RCC 7860 (cell line): Measurements from ENCODE around the gene AGPS.
A peak's percentile ranks its signal among the peaks of the same experiment; 100 is the strongest.
"Not testable (repeated sequence)": the region's sequence is repeated elsewhere in the genome, so short reads cannot be mapped to it uniquely, and the experiment has no call there.

Experiments
- DNase-seq: peaks from one replicate; pipeline ENCODE4 v3.0.0-alpha.2; 2015; ENCODE audit warnings: low spot score
- FAIRE-seq: peaks from 2 replicates; lab custom pipeline; 2012; peaks lifted over from hg19 to GRCh38; lab: Jason Lieb, UNC

AGPS gene

DNA sequence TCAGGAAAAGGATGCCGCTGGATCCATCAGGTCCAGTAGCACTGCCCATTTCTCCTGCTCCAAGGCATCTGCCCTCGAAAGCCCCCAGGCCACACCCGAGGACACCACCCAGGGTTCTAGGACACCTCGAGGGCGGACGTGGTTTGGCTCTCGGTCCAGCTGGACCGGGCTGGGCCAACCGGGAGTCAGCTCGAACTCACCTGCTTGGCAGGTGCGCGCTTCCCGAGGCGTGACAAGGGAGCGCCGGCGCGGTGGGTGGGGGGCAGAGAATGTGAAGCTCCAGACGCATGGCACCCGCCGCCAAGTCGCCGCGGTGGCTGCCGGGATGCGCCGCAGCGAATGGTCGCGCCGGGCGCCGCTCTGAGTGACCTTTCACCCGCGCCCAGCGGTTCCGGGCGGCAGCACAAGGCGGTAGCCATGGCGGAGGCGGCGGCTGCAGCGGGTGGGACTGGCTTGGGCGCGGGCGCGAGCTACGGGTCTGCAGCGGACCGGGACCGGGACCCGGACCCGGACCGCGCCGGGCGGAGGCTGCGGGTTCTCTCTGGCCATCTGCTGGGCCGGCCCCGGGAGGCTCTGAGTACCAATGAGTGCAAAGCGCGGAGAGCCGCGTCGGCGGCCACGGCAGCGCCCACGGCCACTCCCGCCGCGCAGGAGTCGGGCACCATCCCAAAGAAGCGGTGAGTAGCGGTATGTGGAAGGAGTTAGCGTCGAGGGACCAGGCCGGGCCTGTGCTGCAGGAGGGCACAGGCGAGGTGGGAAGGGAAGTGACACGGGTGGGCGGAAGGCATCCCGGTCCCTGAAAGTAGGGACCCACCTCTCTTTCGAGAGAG, at the start of gene AGPS:
Gene AGPS (plus strand): TSS at position 401 of the 830 bp plus-strand sequence. CDS start 17 bp downstream, at position 418.
- DNase-seq: peak; percentile 60
- FAIRE-seq: no peak

DNA sequence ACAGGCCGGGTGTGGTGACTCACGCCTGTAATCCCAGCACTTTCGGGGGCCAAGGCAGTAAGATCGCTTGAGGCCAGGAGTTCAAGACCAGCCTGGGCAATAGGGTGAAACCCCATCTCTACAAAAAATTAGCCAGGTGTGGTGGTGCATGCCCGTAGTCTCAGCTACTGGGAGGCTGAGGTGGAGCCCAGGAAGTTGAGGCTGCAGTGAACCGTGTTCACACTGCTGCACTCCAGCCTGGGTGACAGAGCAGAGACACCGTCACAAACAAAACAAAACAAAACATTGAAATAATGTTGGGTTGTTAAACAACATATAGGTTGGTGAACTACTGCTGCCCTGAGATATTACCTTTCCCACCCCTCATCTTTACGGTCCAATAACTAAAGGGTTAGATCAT, 48.8 kb upstream of the AGPS start:
- DNase-seq (no peak), FAIRE-seq (no peak)

GRCh38 chr2:177344316-177344715, 48.3 kb upstream of the AGPS start:
- no peak for FAIRE-seq

GRCh38 chr2:177346192-177346591, 46.4 kb upstream of the AGPS start:
- DNase-seq: no peak
- no peak for FAIRE-seq

More at GRCh38 chr2:177344316-177344715, 48.3 kb upstream of the AGPS start:
- no peak for DNase-seq

DNA sequence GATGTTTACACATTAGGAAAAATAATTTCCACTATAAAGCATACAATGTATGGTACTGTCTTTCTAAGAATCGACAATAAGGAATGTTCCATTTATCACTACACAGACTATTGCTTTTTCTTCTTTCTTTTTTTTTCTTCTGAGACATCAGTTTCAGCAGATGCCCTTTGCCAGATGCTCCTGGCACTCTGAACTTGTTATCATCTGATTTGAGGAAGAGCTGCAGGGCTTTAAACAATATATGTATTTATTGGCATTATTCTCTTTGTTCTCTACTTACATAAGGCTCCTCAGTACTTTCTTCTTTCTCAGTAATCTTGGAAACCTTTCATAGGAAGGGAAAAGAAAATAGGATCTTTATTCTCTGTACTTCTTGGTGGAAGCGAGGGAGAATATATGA, 45.0 kb upstream of the AGPS start:
- no peak for DNase-seq
- no peak for FAIRE-seq

GRCh38 chr2:177348118-177348654, 44.4 kb upstream of the AGPS start:
- no peak for FAIRE-seq

DNA sequence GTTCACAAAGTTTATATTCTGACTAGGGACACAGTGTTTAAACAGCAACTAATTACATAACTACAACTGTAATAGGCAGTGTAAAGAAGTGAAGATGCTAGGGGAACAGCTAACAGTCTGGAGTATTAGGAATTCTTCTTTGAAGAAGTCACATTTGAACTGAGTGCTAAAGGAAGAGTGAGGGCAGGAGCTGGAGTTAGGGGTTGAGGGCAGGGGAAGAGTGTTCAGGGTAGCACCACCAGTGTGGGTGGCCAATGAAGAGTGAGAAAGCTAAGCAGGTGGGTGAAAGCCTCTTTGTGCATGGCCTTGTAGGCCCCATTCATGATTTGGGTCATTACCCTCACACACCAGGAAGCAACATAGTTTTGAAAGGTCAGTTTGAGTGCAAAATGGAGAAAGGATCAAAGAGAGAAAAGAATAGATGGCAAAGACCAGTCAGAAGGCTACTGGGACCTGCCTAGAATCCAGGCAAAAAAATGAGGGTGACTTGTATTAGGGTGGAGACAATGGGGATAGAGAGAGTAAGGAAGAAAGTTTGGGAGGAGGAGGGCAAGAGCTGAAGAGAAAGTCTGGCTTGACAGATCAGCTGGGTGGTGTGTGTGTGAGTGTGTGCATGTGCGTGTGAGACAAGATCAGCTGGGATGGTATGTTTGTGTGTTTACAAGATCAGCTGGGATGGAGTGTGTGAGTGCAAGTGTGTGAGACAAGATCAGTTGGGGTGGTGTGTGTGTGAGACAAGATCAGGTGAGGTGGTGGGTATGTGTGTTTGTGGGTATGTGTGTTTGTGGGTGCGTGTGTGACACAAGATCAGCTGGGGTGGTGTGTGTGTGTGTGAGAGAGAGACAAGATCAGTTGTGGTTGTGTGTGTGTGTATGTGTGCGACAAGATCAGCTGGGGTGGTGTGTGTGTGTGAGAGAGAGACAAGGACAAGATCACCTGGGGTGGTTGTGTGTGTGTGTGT, 43.6 kb upstream of the AGPS start:
- no peak for DNase-seq
- no peak for FAIRE-seq

More at GRCh38 chr2:177348118-177348654, 44.4 kb upstream of the AGPS start:
- DNase-seq: no peak

GRCh38 chr2:177350624-177351023, 41.9 kb upstream of the AGPS start:
- not testable (repeated sequence) for FAIRE-seq, DNase-seq

- not testable (repeated sequence) for FAIRE-seq, DNase-seq
These were observed 41.5 kb upstream of the AGPS start for GRCh38 chr2:177351121-177351520.

- DNase-seq (no peak), FAIRE-seq (no peak)
These were observed 40.0 kb upstream of the AGPS start for GRCh38 chr2:177352441-177353186.

GRCh38 chr2:177353187-177353478, 39.4 kb upstream of the AGPS start:
- FAIRE-seq (no peak), DNase-seq (no peak)

DNA sequence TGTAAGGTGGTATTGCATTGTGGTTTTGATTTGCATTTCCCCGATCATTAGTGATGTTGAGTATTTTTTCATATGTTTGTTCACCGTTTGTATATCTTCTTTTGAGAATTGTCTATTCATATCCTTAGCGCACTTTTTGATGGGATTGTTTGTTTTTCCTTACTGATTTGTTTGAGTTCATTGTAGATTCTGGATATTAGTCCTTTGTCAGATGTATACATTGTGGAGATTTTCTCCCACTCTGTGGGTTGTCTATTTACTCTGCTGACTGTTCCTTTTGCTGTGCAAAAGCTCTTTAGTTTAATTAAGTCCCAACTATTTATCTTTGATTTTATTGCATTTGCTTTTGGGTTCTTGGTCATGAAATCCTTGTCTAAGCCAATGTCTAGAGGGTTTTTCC, 38.0 kb upstream of the AGPS start:
- not testable (repeated sequence) for DNase-seq, FAIRE-seq

GRCh38 chr2:177355874-177356273, 36.7 kb upstream of the AGPS start:
- FAIRE-seq (no peak), DNase-seq (no peak)

DNA sequence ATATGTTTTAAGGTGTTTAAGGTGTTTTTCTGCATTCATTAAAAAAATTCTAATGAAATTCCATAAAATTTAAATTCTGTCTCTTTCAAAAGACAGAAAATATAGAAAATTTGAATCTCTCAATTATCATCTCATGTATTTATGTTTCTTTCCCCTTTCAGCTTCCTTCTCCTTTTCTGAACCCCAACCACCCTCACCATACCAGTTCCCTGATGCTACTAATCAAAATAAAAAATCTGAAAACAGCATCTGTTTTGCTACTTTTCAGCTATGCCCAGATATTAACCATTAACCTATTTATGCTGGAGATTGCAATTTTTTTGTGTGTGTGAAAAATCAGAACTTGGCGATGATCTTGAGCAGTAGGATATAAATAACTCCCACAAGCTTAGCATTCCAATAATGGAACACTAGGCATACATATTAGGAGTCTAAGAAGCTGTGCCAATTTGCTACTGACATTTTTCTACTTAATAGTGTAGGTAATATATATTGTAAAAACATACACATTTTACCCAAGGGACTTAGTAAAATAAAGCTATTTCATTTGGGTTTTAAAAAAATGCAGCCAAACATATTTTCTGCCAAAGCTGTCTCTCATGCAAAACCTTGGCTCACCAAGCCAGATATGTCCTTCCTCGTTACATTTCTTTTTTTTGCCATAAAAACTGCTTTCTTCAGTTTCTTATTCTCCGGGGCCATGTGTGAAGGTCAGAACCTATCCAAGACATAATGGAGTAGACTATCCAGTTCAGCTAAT, 32.6 kb upstream of the AGPS start:
- no peak for FAIRE-seq
- no peak for DNase-seq

DNA sequence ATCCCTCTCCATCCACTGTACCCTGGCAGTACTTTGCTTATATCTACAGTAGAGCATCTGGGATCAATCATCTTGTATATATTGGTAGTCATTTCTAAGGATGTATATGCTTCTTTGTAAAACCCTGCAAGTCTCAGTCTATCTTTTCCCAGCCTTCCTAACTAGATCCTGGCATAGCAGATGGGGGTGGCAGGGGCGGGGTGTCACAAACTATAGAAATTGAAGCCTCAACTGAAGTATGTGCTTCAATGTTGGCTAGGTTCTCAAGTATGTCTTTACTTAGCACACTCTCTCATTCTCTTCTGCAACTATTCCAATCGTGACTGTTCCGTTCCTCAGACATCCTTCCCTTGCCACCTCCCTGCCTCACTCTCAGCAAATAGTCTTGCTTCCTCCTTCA, 30.1 kb upstream of the AGPS start:
- no peak for FAIRE-seq
- no peak for DNase-seq

- DNase-seq: no peak
- no peak for FAIRE-seq
These were observed 29.2 kb upstream of the AGPS start for GRCh38 chr2:177363332-177363731.

- not testable (repeated sequence) for DNase-seq
These were observed 26.8 kb upstream of the AGPS start for GRCh38 chr2:177365764-177366163.

DNA sequence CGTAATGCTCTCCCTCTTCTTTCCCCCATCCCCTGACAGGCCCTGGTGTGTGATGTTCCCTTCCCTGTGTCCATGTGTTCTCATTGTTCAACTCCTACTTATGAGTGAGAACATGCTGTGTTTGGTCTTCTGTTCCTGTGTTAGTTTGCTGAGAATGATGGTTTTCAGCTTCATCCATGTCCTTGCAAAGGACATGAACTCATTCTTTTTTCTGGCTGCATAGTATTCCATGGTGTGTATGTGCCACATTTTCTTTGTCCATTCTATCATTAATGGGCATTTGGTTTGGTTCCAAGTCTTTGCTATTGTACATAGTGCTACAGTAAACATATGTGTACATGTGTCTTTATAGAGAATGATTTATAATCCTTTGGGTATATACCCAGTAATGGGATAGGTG, 24.6 kb upstream of the AGPS start:
- not testable (repeated sequence) for DNase-seq, FAIRE-seq

More at GRCh38 chr2:177365764-177366163, 26.8 kb upstream of the AGPS start:
- not testable (repeated sequence) for FAIRE-seq

DNA sequence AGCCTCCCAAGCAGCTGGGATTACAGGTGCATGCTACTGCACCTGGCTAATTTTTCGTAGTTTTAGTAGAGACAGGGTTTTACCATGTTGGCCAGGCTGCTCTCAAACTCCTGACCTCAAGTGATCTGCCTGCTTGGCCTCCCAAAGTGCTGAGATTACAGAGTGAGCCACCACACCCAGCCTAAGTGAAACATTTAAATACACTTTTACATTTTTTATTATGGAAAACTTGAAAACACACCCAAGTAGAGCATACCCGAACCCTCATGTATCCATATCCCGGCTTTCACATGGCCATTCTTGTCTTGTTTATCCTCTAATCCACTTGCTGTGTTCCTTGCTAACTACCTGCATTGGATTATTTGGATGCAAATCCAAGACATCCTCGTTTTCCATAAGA, 13.2 kb upstream of the AGPS start:
- FAIRE-seq (no peak), DNase-seq (no peak)

DNA sequence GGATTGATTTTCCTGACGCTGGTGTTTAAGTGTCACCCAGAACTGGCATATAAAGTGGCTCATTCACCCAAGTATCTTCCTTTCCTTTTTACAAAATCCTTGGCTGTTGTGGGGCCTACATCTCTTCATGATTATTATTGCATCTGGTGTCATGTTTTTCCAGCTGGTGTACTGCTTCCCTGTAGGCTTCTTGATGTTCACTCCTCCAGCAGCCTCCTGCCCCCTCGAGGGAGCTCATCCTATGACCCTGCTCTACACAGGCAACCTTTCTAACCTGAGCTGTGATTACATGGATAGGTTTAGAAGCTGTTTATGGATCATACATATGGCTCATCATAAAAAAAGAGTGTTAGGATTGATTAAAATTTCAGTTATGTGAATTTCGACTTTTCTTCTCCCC, 12.4 kb upstream of the AGPS start:
- DNase-seq (no peak), FAIRE-seq (no peak)
